ENCODE results near the gene CASP3.
"Not testable (repeated sequence)": the region's sequence is repeated elsewhere in the genome, so short reads cannot be mapped to it uniquely, and the experiment has no call there.

The CASP3 gene

GRCh38 chr4:184662236-184662635 lies 13.0 kb upstream of the CASP3 start:
- no peak for FAIRE-seq

- FAIRE-seq, result no peak
Observed at GRCh38 chr4:184660978-184661377, 11.7 kb upstream of the CASP3 start.

GRCh38 chr4:184657820-184658219 lies 8.6 kb upstream of the CASP3 start:
- FAIRE-seq, result not testable (repeated sequence)

DNA sequence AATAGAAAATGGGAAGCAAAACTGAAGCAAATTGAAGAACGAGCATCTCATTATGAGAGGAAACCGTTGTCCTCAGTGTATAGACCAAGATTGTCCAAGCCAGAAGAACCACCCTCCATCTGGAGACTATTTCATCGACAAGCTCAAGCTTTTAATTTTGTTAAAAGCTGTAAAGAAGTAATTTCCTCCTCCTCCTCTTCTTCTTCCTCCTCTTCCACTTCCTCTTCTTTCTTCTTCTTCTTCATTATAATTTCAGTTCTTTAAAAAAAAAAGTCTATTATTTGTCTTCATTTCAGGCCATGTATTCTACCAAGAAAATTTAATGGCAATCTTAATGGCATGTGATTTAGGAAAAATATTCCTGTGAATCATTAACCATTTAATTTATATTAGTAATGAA lies 7.9 kb upstream of the CASP3 start:
- FAIRE-seq, result no peak

DNA sequence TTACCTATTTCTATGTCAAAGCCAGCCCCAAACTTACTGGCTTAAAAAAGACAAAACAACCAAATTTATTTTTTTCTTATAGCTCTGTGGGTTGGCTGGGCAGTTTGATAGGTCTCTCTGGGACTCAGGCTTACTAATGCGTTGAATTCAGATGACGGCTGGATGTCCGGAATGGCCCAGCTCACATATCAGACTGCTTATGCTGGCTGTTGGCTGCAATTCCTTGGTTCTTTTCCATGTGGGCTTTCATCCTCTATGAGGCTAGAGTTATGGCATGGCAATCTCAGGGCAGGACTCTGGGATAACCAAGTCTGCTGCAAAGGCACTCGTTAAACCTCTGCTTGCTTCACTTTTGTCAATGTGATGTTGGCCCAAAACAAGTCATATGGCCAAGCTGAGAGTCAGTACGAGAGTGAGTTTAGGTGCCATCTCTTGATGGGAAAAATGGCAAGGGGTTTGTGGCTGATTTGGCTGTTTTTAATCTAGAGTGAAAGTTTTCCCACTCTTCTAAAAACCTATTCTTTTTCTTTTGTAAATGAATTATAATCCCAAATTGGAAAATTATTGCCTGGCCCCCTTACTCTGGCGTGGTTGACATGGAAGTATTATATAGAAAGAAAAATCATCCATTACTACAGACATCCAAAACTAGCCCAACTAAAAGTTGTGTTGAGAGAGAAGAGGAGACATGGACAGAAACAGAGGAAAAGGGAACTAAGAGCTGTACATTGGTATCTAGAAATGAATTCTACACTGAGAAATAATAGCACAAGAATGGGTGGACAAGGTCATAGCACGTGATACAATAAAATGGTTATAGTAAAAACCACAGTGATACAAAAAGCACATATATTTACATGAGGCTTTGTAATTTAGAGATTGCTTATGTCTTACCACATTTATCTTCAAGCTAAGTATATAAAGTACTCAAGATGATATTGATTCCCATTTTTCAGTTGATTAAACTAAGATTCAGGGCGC lies 6.9 kb upstream of the CASP3 start:
- FAIRE-seq, result no peak

GRCh38 chr4:184653650-184654049 lies 4.4 kb upstream of the CASP3 start:
- FAIRE-seq, result no peak

GRCh38 chr4:184652681-184653080 lies 3.4 kb upstream of the CASP3 start:
- FAIRE-seq, result not testable (repeated sequence)

DNA sequence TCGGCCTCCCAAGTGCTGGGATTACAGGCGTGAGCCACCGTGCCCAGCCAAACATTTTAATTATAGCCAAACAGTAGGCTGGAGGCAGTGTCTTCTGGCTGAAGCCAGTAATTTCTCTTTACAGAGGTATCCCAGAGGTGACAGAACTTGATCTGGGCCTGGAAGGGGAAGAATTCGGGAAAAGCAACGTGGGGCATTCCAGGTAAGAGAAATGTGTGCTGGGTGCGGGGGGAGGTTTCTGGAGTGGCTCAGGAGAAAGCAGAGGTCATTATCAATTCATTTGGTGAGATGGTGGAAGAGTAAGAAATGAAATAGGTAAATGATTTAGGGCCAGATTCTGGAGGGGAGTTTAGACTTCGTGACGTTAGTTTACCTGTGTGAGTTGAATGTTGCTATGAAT lies 2.7 kb upstream of the CASP3 start:
- FAIRE-seq, result no peak

DNA sequence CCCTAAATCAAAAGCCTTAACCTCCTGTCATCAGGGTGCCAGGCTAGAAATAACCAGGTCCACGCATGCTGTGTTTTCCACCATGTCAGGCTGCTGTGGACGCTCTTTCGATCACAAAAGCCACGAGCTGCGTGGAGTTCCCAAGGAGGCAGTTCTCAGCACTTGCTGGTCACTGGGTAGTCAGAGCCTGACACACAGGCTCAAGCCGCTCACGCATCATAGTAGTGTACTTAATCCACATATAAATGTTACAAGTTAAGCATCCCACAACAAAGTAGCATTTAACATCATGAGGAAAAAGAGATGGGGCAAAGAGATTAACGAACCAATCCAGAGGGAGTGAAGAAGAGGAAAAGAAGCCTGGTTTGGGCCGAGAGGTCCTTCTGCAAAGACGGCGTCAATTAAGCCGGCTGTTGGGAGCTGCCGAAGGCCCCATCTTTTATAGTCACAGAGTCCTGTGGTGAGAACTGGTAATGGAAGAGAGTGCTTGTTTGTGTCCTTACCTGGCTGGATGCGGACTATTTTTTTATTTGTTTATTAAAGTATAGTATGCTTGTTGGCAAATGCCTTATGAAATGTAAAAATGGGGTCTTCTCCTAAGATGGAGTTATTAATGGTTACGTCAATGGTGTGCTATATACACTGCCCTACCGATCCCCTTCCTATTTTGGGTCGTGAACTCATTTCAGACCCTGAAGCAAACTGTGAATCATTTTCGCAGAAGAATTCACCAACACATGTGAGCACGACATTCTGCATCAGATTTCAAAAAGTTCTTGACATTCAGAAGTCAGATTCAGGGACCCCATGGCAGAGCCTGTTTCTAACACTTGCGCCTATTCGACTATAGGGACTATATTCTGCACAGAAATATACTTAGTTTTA lies 966 bp upstream of the CASP3 start:
- no peak for FAIRE-seq

- FAIRE-seq, result no peak
Observed at GRCh38 chr4:184648313-184649025, 778 bp downstream of the CASP3 start.

DNA sequence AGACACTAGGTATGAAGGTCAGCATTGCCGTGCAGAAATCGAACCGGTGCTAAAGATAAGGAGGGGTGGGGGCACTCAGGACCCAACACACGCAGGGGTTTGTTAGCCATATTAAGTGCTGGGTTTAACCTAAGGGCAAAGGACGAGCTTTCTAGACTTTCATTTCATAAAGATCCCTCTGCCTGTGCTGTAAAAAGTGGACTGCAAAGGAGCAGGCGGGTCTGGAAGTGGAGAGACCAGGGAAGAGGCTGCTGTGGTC lies 1.3 kb downstream of the CASP3 start:
- FAIRE-seq, result no peak

DNA sequence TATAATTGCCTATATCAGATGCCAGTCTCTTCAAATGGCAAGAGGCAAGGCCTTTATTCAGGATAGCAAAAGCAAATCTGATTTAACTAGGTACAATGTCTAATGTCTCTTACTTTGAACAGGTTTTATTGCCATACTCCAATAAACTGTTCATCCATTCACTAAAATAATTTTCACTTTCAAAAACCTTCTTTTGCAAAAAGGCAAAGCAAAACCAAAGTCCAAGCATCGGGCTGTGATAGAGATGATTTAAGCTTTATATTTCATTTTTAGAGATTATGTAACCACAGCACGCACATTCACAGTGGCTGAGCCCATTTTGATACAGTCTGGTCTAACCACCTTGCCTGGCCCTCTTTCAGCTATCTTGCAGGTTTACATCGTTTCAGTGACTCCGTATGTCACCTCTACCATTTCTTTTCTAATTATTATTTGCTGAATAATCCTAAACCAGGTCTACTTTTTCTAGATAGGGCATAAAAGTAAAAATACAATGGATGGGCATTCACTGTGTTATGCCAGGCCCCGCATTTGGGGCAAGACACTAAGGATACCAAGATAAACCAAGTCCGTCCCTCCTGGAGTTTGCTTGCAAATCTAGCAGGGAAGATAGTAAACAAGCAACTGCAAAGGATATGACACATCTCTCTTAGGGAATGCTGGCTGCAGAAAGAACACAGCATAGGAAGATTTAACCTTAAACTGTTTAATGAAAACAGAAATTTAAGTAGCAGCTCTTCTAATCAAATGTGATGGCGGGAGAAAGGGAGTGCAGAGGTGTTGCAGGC lies 1.8 kb downstream of the CASP3 start:
- FAIRE-seq, result no peak

DNA sequence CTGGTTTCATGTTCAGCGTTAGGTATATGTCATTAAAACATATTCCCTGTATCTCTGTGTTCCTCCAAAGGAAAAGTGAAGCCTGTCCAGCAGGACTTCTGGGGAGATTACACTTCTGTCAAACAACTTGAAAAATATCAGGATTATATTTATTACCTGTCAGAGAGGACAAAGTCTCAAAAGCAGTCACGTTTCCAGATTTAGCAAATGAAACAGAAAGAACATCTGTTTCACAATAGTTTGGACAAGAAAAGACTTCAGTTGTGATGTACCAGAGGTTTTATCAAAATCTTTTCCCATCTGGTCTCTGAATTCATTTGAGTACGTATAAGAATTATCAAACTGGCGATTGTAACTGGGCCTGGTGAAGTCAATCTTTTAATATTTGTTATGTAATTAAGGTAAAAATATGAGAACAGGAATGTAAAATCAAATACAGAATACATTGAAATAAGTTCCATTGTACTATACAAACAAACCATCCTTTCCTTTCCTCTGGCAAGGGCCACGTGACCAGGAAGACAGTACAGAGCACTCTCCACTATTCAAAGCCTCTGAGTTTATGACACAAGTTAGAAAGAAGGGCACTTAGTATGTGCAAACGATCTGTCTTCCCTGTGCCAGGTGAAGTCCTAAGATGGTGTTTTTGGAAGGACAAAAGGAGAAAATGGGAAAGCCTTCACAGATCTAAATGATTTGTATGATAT lies 3.2 kb downstream of the CASP3 start:
- no peak for FAIRE-seq

DNA sequence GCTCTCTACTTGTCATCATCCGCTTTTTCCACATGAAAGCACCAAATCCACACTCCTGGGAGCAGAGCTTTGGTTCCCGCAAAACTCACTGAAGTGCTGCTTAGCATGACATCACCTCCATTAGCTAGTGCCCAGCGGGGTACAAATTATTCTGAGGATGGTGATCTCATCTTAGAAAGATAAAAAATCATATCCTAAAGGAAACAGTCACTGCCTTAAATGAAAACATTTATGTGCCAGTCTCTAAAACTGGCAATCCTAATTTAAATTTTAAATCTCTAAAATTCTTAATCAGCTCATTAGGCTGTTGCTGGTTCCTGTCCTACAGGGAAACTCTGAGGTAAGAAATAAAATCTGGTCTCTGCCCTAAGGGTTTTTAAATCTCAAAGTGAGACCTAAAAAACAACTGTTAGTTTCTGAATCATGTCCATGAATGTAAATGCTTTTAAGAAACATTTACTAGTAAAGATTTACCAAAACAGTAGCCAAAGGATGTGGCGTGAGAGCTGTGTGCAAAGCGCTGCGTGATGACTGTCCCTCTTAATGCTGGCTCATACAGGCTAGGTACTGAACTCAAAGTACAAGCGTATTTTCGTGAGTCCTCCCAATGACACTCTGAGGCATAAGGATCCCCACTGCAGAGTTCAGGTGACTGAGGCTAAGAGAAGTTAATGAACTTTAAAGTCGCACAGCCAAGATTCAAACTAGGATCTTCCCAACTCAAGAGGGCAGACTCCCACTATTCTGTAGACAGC lies 4.5 kb downstream of the CASP3 start:
- no peak for FAIRE-seq

DNA sequence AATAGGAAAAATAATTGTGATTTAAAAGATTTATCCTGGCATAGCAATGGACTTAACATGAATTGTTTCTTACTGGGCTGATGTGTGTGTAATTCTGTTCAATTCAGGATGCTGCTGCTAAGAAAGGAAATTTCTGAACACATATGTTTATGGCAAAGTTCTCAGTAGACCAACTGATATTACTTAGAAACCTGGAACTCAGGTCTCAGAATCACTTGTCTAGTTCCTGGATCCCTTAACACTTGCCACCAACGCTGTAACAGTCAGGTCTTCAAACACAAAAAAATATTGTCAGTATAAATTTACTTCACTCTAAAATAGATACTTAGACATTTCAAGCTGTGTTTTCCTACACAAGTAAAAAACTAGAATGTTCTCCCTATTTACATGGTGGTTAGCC lies 5.5 kb downstream of the CASP3 start:
- FAIRE-seq, result no peak

GRCh38 chr4:184641451-184641850 lies 7.8 kb downstream of the CASP3 start:
- no peak for FAIRE-seq

GRCh38 chr4:184641022-184641421 lies 8.2 kb downstream of the CASP3 start:
- FAIRE-seq, result no peak

DNA sequence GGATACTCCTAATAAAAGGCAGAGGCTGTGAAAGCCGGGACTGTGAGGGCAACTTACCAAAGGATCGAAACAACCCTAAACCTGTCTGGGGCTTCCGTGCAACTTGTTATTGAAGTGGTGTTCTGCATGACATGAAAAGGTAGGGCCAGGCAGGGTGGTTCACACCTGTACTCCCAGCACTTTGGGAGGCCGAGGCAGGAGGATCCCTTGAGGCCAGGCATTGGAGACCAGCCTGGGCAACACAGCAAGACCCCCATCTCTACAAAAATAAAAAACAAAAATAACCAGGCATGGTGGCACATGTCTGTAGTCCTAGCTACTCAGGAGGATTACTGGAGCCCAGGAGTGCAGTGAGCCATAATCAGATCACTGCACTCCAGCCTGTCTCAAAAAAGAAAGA lies 12.3 kb downstream of the CASP3 start:
- FAIRE-seq, result no peak

DNA sequence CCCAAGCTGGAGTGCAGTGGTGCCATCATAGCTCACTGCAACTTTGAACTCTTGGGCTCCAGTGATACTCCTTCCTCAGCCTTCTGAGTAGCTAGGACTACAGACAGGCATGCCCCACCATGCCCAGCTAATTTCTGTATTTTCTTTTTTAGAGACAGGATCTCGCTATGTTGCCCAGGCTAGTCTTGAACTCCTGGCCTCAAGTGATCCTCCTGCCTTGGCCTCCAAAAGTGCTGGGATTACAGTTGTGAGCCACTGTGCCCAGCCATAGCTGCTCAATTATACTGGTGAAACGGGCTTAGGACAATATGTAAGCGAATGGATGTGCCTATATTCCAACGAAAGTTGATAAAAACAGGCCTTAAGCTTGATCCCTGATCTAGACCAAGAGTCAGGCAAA lies 13.1 kb downstream of the CASP3 start:
- FAIRE-seq, result no peak

DNA sequence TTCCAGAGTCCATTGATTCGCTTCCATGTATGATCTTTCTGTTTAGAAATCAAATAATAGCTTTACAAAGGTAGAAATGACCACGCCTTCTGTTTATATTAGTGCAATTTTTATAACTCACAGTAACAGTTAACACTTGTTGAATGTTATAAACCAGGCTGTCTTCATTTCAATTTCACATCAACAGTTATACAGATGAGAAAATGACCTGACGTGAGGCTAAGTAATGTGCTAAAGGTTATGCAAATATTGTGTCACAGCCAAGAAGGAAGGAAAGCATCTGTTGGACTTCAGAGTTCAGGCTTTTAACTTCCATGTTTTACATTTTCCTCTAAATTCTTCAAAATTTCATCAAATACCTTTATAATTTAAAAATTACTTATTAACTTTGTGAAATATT lies 13.9 kb downstream of the CASP3 start:
- FAIRE-seq, result no peak

DNA sequence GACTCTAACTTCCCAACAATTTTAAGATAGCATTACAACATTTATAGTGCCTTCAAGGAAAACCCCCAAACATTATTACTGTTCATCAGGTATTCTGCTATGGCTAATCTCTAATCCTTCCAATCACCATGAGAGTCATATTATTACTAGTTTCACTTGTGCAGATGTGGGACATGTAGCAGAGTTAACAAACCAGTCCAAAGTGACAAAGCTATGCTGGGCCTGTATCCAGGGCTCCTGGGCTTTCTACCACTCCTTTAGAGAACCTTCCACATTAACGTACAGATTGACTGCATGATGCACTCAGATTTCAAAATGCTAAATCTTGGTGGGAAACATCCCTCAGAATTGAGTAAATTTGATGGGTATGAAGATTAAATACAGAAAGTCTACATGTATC lies 16.4 kb downstream of the CASP3 start:
- no peak for FAIRE-seq
